Measurements from ENCODE around the gene ZNF692.

- TF ChIP-seq, protein P1, sequence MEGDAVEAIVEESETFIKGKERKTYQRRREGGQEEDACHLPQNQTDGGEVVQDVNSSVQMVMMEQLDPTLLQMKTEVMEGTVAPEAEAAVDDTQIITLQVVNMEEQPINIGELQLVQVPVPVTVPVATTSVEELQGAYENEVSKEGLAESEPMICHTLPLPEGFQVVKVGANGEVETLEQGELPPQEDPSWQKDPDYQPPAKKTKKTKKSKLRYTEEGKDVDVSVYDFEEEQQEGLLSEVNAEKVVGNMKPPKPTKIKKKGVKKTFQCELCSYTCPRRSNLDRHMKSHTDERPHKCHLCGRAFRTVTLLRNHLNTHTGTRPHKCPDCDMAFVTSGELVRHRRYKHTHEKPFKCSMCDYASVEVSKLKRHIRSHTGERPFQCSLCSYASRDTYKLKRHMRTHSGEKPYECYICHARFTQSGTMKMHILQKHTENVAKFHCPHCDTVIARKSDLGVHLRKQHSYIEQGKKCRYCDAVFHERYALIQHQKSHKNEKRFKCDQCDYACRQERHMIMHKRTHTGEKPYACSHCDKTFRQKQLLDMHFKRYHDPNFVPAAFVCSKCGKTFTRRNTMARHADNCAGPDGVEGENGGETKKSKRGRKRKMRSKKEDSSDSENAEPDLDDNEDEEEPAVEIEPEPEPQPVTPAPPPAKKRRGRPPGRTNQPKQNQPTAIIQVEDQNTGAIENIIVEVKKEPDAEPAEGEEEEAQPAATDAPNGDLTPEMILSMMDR (IDR thresholded peaks at IDR 0.05), result no peak
- TF ChIP-seq POLR2AphosphoS5 (IDR thresholded peaks at IDR 0.05) (no peak), POLR2A (IDR thresholded peaks at IDR 0.05) (no peak)
Observed at GRCh38 chr1:248860007-248860406, 1.1 kb upstream of the ZNF692 start.

All from prostate gland (tissue), 2 donors.